Gastroesophageal sphincter (tissue), 4 donors: ENCODE data around the gene CCDC169. TPM values are rescaled to one million over a fixed set of nuclear protein-coding genes. Genes with fewer than 3 reads are reported as not detected.

ENCODE experiments used
- ATAC-seq: fragments of 150-250 bp; one replicate; pipeline ENCODE4 v1.9.1; 2016; ENCODE audit warnings: mild to moderate bottlenecking, moderate library complexity
- H3K27ac ChIP-seq, 4 donors: fragments of 200-600 bp; sonication (generic) in 3 of 4; 1 replicate in 3 of 4; 2 replicates in 1 of 4; pipeline ENCODE4 v1.5.1; 2016 to 2019
- H3K27me3 ChIP-seq: fragments of 200-600 bp; sonication (generic); one replicate; pipeline ENCODE4 v1.5.1; 2019
- H3K36me3 ChIP-seq, 2 donors: fragments of 200-600 bp; sonication (generic); one replicate each; pipeline ENCODE4 v1.5.1; 2019; ENCODE audit warnings: control low read depth in 1 of 2
- H3K4me1 ChIP-seq, 3 donors: fragments of 200-600 bp; sonication (generic); 1 replicate in 2 of 3; 2 replicates in 1 of 3; pipeline ENCODE4 v1.5.1; 2016 to 2019; ENCODE audit warnings: control low read depth in 2 of 3
- H3K4me3 ChIP-seq, 2 donors: fragments of 200-600 bp; sonication (generic); one replicate each; pipeline ENCODE4 v1.5.1; 2019; ENCODE audit warnings: mild to moderate bottlenecking in 1 of 2, moderate library complexity in 1 of 2
- H3K9me3 ChIP-seq, 3 donors: fragments of 200-600 bp; sonication (generic); one replicate each; pipeline ENCODE4 v1.5.1; 2017 to 2019; ENCODE audit warnings: control low read depth in 2 of 3
- EP300 ChIP-seq: sonication (generic); formaldehyde crosslinking; IDR thresholded peaks from one replicate; pipeline ENCODE4 v1.6.1; 2017; ENCODE audit warnings: antibody characterized with exemption, mild to moderate bottlenecking
- POLR2A ChIP-seq, 2 donors: fragments of 450-650 bp; IDR thresholded peaks; one replicate each; pipeline ENCODE4 v1.6.1; 2017; ENCODE audit warnings: antibody characterized with exemption in 2 of 2, mild to moderate bottlenecking in 2 of 2, moderate library complexity in 1 of 2
- POLR2AphosphoS5 ChIP-seq: sonication (generic); formaldehyde crosslinking; IDR thresholded peaks from one replicate; pipeline ENCODE4 v1.6.1; 2017; ENCODE audit warnings: antibody characterized with exemption
- WGBS, 2 donors: methylation state at CpG; one replicate each; pipeline ENCODE4 v1.1.5; 2018; ENCODE audit warnings: low coverage in 1 of 2; 5-methylcytosine and 5-hydroxymethylcytosine counted together
- total RNA-seq, 4 donors: library from RNA; depleted of rRNA; stranded (reverse); fragments of >200 nt; gene quantifications; one replicate each; pipeline ENCODE4 v1.1.0, GENCODE V29; 2016
- TF ChIP-seq, protein P1 (sequence below), 4 experiments: fragments of 200-600 bp in 2 of 4; fragments of 450-650 bp in 2 of 4; sonication (generic) in 1 of 4; IDR thresholded peaks; one replicate each; pipeline ENCODE4 v1.5.1; 2017 to 2019; ENCODE audit warnings: antibody characterized with exemption in 4 of 4, mild to moderate bottlenecking in 2 of 4, moderate library complexity in 2 of 4

CCDC169 gene
- total RNA-seq, 4 donors from 2014 or later, result 0.46 to 5.6 (median 0.94) TPM; not detected in 1

DNA sequence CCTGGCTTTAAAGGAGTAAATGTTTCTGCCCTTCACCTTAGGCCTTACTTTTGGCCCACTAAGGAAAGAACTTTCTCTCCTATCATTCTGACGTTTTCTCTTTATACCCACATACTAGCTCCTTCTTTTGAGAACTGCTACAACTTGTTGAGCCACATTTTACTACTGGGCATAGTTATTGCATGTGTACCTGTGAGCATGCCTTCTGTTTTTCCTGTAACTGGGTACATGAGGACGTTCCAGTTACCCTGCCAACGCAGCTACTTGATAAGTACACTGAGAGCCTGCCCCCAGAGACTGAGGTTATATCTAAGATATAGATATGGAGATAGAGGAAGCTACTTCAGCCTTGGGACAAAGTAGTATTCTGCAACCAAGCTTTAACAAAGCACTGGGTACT is 3.5 kb downstream of the CCDC169 start:
- ATAC-seq, result no peak
- no peak overlapping the region for H3K27ac ChIP-seq
- H3K4me1 ChIP-seq, result peaks cover 0 to 18% (median 3%) of the 10 kb centered on the region in 3 donors
- H3K27me3 ChIP-seq, result no peaks in the 10 kb centered on the region
- H3K4me3 ChIP-seq, result no peak overlapping the region
- TF ChIP-seq, protein P1, sequence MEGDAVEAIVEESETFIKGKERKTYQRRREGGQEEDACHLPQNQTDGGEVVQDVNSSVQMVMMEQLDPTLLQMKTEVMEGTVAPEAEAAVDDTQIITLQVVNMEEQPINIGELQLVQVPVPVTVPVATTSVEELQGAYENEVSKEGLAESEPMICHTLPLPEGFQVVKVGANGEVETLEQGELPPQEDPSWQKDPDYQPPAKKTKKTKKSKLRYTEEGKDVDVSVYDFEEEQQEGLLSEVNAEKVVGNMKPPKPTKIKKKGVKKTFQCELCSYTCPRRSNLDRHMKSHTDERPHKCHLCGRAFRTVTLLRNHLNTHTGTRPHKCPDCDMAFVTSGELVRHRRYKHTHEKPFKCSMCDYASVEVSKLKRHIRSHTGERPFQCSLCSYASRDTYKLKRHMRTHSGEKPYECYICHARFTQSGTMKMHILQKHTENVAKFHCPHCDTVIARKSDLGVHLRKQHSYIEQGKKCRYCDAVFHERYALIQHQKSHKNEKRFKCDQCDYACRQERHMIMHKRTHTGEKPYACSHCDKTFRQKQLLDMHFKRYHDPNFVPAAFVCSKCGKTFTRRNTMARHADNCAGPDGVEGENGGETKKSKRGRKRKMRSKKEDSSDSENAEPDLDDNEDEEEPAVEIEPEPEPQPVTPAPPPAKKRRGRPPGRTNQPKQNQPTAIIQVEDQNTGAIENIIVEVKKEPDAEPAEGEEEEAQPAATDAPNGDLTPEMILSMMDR (IDR thresholded peaks at IDR 0.05), result no peak
- TF ChIP-seq POLR2AphosphoS5, result no peak
- no peak for TF ChIP-seq POLR2A (IDR thresholded peaks at IDR 0.05)
- TF ChIP-seq EP300, result no peak
- no peaks in the 10 kb centered on the region for H3K9me3 ChIP-seq
- no peaks in the 10 kb centered on the region for H3K36me3 ChIP-seq
- 76 to 83% methylated on average over 1 to 2 of the region's 3 CpGs for WGBS, 2 donors

DNA sequence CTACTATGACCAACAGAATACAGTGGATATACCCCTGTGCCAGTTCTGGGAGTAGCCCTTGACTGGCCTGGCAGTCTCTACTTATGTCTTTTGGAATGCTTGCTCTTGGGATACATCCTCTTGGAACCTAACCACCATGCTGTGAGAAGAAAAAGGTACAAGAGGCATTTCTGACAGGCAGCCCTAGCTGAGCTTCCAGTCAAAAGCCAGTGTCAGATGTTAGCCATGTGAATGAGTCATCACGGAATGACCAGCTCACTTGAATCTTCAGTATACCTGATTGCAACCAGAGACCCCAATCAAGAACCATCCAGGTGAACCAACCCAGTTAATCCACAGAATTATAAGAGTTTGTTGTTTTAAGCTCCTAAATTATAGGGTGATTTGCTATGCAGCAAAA is 4.1 kb downstream of the CCDC169 start:
- H3K9me3 ChIP-seq, result no peaks in the 10 kb centered on the region
- no peak for TF ChIP-seq POLR2A (IDR thresholded peaks at IDR 0.05)
- no peak for TF ChIP-seq POLR2AphosphoS5
- TF ChIP-seq, protein P1 (IDR thresholded peaks at IDR 0.05), result no peak
- TF ChIP-seq EP300, result no peak
- WGBS, 2 donors, result 100% methylated on average over 1 of the region's 1 CpG; no CpG with 5 or more reads in 1 of the 2 donors
- H3K4me1 ChIP-seq, result peaks cover 0 to 12% (median 3%) of the 10 kb centered on the region in 3 donors
- H3K27ac ChIP-seq, result no peak overlapping the region
- no peaks in the 10 kb centered on the region for H3K36me3 ChIP-seq
- ATAC-seq, result no peak
- no peak overlapping the region for H3K4me3 ChIP-seq
- H3K27me3 ChIP-seq, result no peaks in the 10 kb centered on the region

DNA sequence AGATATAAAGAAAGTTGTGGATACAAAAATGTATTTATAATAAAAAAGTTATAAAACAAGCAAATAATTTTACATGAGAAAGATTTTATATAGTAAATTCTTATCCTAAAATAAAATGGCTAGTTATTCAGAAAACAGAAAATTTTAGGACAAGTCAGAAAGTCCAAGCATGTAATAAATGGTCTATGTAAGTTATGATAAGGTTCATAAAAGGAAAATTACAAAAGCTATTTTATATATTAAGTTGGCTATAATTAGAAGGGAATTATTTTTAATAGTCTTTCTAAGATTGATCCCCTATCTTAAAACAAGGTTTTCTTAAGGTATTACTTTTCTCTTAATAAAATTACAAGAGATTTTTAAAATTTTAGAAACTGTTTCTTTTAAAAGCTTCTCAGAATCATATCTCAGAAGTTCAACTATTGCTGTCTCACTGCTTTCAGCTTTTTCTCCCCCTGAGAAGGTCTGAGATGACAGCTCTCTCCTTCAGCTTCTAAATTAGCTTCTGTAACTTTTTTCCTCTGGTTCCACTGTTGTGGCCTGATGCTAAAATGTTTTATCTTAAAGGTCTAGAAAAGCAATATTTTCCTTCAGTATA is 8.7 kb downstream of the CCDC169 start:
- H3K36me3 ChIP-seq, result no peaks in the 10 kb centered on the region
- no peak overlapping the region for H3K27ac ChIP-seq

DNA sequence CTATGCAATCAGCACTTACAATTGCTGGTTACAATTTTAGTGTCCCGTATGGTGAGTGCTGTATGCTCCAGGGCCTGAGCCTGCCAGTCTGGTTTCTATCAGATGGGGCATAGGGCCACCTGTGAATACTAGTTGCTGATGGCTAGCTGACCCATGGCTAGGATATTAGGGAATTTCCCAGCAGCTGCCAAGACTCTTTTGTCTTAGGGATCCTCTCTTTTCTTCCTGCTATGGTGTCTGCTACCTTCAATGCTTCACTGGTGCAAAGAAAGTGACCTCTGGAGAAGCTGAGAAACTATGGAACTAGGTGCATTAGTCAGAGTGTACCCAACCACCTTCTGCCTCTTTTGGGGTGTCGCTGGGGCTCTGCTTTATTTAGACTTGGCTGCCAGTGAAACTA is 11.6 kb downstream of the CCDC169 start:
- TF ChIP-seq, protein P1 (IDR thresholded peaks at IDR 0.05), result no peak
- no peak for TF ChIP-seq POLR2A (IDR thresholded peaks at IDR 0.05)
- no peak for TF ChIP-seq EP300
- no peak for TF ChIP-seq POLR2AphosphoS5
- Histone ChIP-seq H3K27ac (no peak overlapping the region), H3K4me3 (no peak overlapping the region), H3K36me3 (no peaks in the 10 kb centered on the region), H3K9me3 (no peaks in the 10 kb centered on the region), H3K4me1 (peaks cover 0 to 10% (median 0%) of the 10 kb centered on the region in 3 donors), H3K27me3 (no peaks in the 10 kb centered on the region)
- 74 to 100% methylated on average over 1 to 2 of the region's 2 CpGs for WGBS, 2 donors
- no peak for ATAC-seq

More for the DNA sequence above, 8.7 kb downstream of the CCDC169 start:
- no peak for TF ChIP-seq EP300
- TF ChIP-seq, protein P1 (IDR thresholded peaks at IDR 0.05), result no peak
- TF ChIP-seq POLR2AphosphoS5, result no peak
- no peak for TF ChIP-seq POLR2A (IDR thresholded peaks at IDR 0.05)
- Histone ChIP-seq H3K4me1 (peaks cover 0 to 10% (median 0%) of the 10 kb centered on the region in 3 donors), H3K27me3 (no peaks in the 10 kb centered on the region), H3K9me3 (no peaks in the 10 kb centered on the region), H3K4me3 (no peak overlapping the region)
- no peak for ATAC-seq

DNA sequence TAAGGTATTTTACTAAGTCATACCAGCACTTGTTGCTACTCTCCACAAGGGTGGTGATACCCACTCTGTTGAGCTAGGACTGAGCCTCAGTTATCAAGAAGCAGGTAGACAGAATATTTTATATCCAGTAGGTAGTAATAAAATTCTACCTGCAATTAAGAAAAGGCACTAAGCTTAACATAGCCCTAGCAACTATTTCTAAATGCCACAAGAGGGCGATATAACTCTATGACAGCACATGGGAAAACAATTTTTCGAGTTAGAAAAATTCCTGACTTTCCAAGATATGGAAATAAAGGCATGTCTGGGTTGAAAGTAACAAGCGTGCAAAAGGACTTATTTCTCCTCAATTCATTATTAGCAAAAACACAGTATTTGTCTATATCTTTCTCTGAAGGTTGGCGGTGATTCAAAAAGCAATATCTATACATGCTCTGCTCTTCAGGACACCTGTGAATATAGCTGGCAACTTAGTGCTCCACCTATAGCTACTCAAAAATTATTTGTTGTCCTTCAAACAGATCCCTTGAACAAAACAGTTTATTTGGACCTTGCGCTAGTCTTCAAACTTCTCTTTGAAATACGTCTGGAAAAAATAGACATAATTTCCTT is 14.7 kb downstream of the CCDC169 start:
- H3K27ac ChIP-seq, result no peak overlapping the region
- 38 to 44% methylated on average over 6 of the region's 6 CpGs for WGBS, 2 donors
- peak; percentile 58 for ATAC-seq
- TF ChIP-seq POLR2AphosphoS5, result no peak
- TF ChIP-seq, protein P1 (IDR thresholded peaks at IDR 0.05), result peak; percentile 74 to 83 (median 78)
- peaks cover 0 to 10% (median 0%) of the 10 kb centered on the region in 3 donors for H3K4me1 ChIP-seq
- H3K27me3 ChIP-seq, result no peaks in the 10 kb centered on the region
- no peak overlapping the region for H3K4me3 ChIP-seq
- no peaks in the 10 kb centered on the region for H3K36me3 ChIP-seq
- no peaks in the 10 kb centered on the region for H3K9me3 ChIP-seq
